ENCODE measurements around the gene BEST2.

BEST2 gene

DNA sequence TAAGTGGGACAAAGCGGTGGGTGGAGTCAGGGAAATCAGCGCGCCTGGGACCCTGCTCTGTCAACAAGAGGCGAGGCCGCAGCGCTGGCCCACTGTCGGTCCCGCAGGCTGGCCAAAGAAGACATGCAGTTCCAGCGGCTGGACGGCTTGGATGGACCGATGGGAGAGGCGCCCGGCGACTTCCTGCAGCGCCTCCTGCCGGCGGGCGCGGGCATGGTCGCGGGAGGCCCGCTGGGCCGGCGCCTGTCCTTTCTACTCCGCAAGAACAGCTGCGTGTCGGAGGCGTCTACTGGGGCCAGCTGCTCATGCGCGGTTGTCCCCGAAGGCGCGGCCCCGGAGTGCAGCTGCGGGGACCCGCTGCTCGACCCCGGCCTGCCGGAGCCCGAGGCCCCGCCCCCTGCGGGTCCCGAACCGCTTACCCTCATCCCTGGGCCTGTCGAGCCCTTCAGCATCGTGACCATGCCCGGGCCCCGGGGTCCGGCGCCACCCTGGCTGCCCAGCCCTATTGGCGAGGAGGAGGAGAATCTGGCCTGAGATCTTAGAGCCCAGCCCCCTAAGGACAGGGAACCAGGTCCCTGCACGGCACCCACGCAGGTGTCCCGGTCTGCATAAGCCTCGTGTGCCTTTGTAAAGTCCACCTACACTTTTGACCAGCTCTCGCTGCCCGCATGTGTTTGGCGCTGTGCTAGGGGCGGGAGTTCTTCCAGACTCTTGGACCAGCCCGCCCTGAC is 6.1 kb downstream of the BEST2 start:
- no peaks in the 10 kb centered on the region for H3K36me3 ChIP-seq (replicated peaks; ENCODE audit: low read depth, low read length)
- TF ChIP-seq EZH2phosphoT487 (IDR thresholded peaks at IDR 0.05; ENCODE audit: low read depth): no peak
- TF ChIP-seq, protein P1, sequence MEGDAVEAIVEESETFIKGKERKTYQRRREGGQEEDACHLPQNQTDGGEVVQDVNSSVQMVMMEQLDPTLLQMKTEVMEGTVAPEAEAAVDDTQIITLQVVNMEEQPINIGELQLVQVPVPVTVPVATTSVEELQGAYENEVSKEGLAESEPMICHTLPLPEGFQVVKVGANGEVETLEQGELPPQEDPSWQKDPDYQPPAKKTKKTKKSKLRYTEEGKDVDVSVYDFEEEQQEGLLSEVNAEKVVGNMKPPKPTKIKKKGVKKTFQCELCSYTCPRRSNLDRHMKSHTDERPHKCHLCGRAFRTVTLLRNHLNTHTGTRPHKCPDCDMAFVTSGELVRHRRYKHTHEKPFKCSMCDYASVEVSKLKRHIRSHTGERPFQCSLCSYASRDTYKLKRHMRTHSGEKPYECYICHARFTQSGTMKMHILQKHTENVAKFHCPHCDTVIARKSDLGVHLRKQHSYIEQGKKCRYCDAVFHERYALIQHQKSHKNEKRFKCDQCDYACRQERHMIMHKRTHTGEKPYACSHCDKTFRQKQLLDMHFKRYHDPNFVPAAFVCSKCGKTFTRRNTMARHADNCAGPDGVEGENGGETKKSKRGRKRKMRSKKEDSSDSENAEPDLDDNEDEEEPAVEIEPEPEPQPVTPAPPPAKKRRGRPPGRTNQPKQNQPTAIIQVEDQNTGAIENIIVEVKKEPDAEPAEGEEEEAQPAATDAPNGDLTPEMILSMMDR (IDR thresholded peaks at IDR 0.05; ENCODE audit: low read depth, low read length): no peak
- H3K9ac ChIP-seq (ENCODE audit: low read length): no peak overlapping the region
- H3K79me2 ChIP-seq (ENCODE audit: low read length): no peaks in the 10 kb centered on the region
- no peak overlapping the region for H3K4me3 ChIP-seq (ENCODE audit: low read length)
- H3K4me2 ChIP-seq (ENCODE audit: low read length): no peak overlapping the region
- H4K20me1 ChIP-seq (ENCODE audit: insufficient read depth, low read length): no peaks in the 10 kb centered on the region
- H3K4me1 ChIP-seq (ENCODE audit: low read length): no peaks in the 10 kb centered on the region
- H3K27me3 ChIP-seq (ENCODE audit: low read depth, low read length): 0 out of 2 replicates have a peak, but pooled peaks cover 5% of the 10 kb centered on the region
- H3K9me3 ChIP-seq (ENCODE audit: insufficient read depth, low read length): no peaks in the 10 kb centered on the region
- H3K27ac ChIP-seq (ENCODE audit: low read length): no peak overlapping the region
- no peak overlapping the region for H2AFZ ChIP-seq (ENCODE audit: low read depth, low read length)

GRCh38 chr19:12759686-12760085 is 8.1 kb downstream of the BEST2 start:
- no peaks in the 10 kb centered on the region for H3K79me2 ChIP-seq (ENCODE audit: low read length)
- no peak overlapping the region for H3K4me3 ChIP-seq (ENCODE audit: low read length)
- no peak overlapping the region for H3K4me2 ChIP-seq (ENCODE audit: low read length)
- TF ChIP-seq, protein P1 (IDR thresholded peaks at IDR 0.05; ENCODE audit: low read depth, low read length): no peak
- TF ChIP-seq EZH2phosphoT487 (IDR thresholded peaks at IDR 0.05; ENCODE audit: low read depth): no peak
- H3K9me3 ChIP-seq (ENCODE audit: insufficient read depth, low read length): no peaks in the 10 kb centered on the region
- no peak overlapping the region for H3K9ac ChIP-seq (ENCODE audit: low read length)
- H3K4me1 ChIP-seq (ENCODE audit: low read length): no peaks in the 10 kb centered on the region
- no peak overlapping the region for H2AFZ ChIP-seq (ENCODE audit: low read depth, low read length)
- no peaks in the 10 kb centered on the region for H4K20me1 ChIP-seq (ENCODE audit: insufficient read depth, low read length)
- H3K27ac ChIP-seq (ENCODE audit: low read length): no peak overlapping the region
- H3K36me3 ChIP-seq (replicated peaks; ENCODE audit: low read depth, low read length): peaks cover 7% of the 10 kb centered on the region
- H3K27me3 ChIP-seq (ENCODE audit: low read depth, low read length): no peaks in the 10 kb centered on the region

GRCh38 chr19:12763100-12763499 is 11.5 kb downstream of the BEST2 start:
- H2AFZ ChIP-seq (ENCODE audit: low read depth, low read length): no peak overlapping the region
- no peaks in the 10 kb centered on the region for H4K20me1 ChIP-seq (ENCODE audit: insufficient read depth, low read length)
- no peak overlapping the region for H3K27ac ChIP-seq (ENCODE audit: low read length)
- no peak overlapping the region for H3K9ac ChIP-seq (ENCODE audit: low read length)
- no peaks in the 10 kb centered on the region for H3K9me3 ChIP-seq (ENCODE audit: insufficient read depth, low read length)
- H3K79me2 ChIP-seq (ENCODE audit: low read length): no peaks in the 10 kb centered on the region
- H3K4me2 ChIP-seq (ENCODE audit: low read length): no peak overlapping the region
- peaks cover 3% of the 10 kb centered on the region; the same call in 1 of the 2 replicates for H3K4me1 ChIP-seq (ENCODE audit: low read length)
- peaks cover 7% of the 10 kb centered on the region for H3K36me3 ChIP-seq (replicated peaks; ENCODE audit: low read depth, low read length)
- H3K4me3 ChIP-seq (ENCODE audit: low read length): no peak overlapping the region
- no peak for TF ChIP-seq EZH2phosphoT487 (IDR thresholded peaks at IDR 0.05; ENCODE audit: low read depth)
- TF ChIP-seq, protein P1 (IDR thresholded peaks at IDR 0.05; ENCODE audit: low read depth, low read length): no peak
- no peaks in the 10 kb centered on the region for H3K27me3 ChIP-seq (ENCODE audit: low read depth, low read length)

DNA sequence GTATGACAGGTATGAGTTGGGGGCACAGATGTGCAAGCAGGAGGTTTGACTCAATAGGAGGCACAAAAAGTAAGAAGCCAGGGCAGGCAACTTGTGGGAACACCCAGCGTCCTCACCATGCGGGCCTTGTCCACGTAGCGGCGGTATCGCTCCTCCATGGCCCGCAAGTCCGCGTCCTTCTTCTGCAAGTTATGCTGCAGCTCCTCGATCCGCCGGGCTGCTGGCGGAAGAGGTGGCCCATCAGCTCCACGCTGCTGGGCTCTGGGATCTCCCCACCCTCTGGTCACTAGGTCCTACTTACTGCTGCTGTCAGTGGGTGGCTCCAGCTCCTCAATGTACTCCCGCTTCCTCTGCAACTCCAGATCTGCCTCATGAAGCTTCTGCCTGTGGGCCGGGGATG is 13.1 kb downstream of the BEST2 start:
- no peak overlapping the region for H3K4me3 ChIP-seq (ENCODE audit: low read length)
- TF ChIP-seq, protein P1 (IDR thresholded peaks at IDR 0.05; ENCODE audit: low read depth, low read length): no peak
- peaks cover 3% of the 10 kb centered on the region; the same call in 1 of the 2 replicates for H3K4me1 ChIP-seq (ENCODE audit: low read length)
- H2AFZ ChIP-seq (ENCODE audit: low read depth, low read length): no peak overlapping the region
- H4K20me1 ChIP-seq (ENCODE audit: insufficient read depth, low read length): no peaks in the 10 kb centered on the region
- no peak overlapping the region for H3K4me2 ChIP-seq (ENCODE audit: low read length)
- no peaks in the 10 kb centered on the region for H3K79me2 ChIP-seq (ENCODE audit: low read length)
- no peak overlapping the region for H3K27ac ChIP-seq (ENCODE audit: low read length)
- H3K36me3 ChIP-seq (replicated peaks; ENCODE audit: low read depth, low read length): peaks cover 7% of the 10 kb centered on the region
- H3K9me3 ChIP-seq (ENCODE audit: insufficient read depth, low read length): no peaks in the 10 kb centered on the region
- no peaks in the 10 kb centered on the region for H3K27me3 ChIP-seq (ENCODE audit: low read depth, low read length)
- no peak overlapping the region for H3K9ac ChIP-seq (ENCODE audit: low read length)

Data from OCI-LY3 (cell line).